OCI-LY7 (cell line): Measurements from ENCODE around the gene MPEG1. TPM values are rescaled to one million over a fixed set of nuclear protein-coding genes. Genes with fewer than 3 reads are reported as not detected.
A peak's percentile ranks its signal among the peaks of the same experiment; 100 is the strongest.

Experiments used
- BruUV-seq: library from RNA; stranded (reverse); fragments of 400-500 nt; replicated peaks from 2 replicates; lab custom pipeline; 2021; lab: Mats Ljungman, UMichigan
- CTCF ChIA-PET: fragments of 300-600 bp; sonication (Branson Sonifier 250); formaldehyde crosslinking; loops from one replicate; lab custom pipeline; 2022; ENCODE audit warnings: antibody characterized with exemption; ENCODE audit not compliant: unreplicated experiment; lab: Charles Lee
- POLR2A ChIA-PET: fragments of 300-600 bp; sonication (Branson Sonifier 250); formaldehyde crosslinking; loops from one replicate; lab custom pipeline; 2022; ENCODE audit warnings: antibody characterized with exemption; lab: Charles Lee
- DNase-seq: peaks from one replicate; pipeline ENCODE4 v3.0.0-alpha.2; 2015; ENCODE audit warnings: low spot score
- H2AFZ ChIP-seq: fragments of 200-600 bp; sonication (generic), shearing (Covaris generic); 2 replicates; pipeline ENCODE4 v1.6.1; 2014; ENCODE audit warnings: mild to moderate bottlenecking, antibody characterized with exemption, low read length, moderate library complexity
- H3K27ac ChIP-seq: fragments of 200-600 bp; sonication (generic); 2 replicates; pipeline ENCODE4 v1.5.1; 2014; ENCODE audit warnings: mixed run types, low read depth, mild to moderate bottlenecking, moderate library complexity, low read length, inconsistent platforms; ENCODE audit not compliant: poor library complexity, severe bottlenecking
- H3K36me3 ChIP-seq: fragments of 200-600 bp; sonication (generic); 2 replicates; pipeline ENCODE4 v1.6.1; 2014; ENCODE audit warnings: mild to moderate bottlenecking, antibody characterized with exemption, low read length, moderate library complexity, mixed read lengths; ENCODE audit not compliant: insufficient read depth
- H3K4me1 ChIP-seq: fragments of 200-600 bp; sonication (generic); 2 replicates; pipeline ENCODE4 v1.5.1; 2014; ENCODE audit warnings: mild to moderate bottlenecking, low read length; ENCODE audit not compliant: insufficient read depth, poor library complexity, severe bottlenecking
- H3K4me2 ChIP-seq: fragments of 200-600 bp; sonication (generic); 2 replicates; pipeline ENCODE4 v1.6.1; 2014; ENCODE audit warnings: mild to moderate bottlenecking, low read length
- H3K4me3 ChIP-seq: fragments of 200-600 bp; sonication (generic); 2 replicates; pipeline ENCODE4 v1.5.1; 2014; ENCODE audit warnings: mild to moderate bottlenecking, low read depth, low read length; ENCODE audit not compliant: poor library complexity, severe bottlenecking
- H3K79me2 ChIP-seq: fragments of 200-600 bp; sonication (generic); 2 replicates; pipeline ENCODE4 v1.6.1; 2016; ENCODE audit warnings: low read depth, mild to moderate bottlenecking, low read length, moderate library complexity, mixed read lengths; ENCODE audit not compliant: insufficient read depth
- H3K9me2 ChIP-seq: fragments of 200-600 bp; sonication (generic); 2 replicates; pipeline ENCODE4 v1.6.1; 2016; ENCODE audit warnings: mild to moderate bottlenecking, low read length, mixed read lengths; ENCODE audit not compliant: insufficient read depth
- H3K9me3 ChIP-seq: fragments of 200-600 bp; sonication (generic); 2 replicates; pipeline ENCODE4 v1.6.1; 2014; ENCODE audit warnings: mild to moderate bottlenecking, mixed run types, low read length, mixed read lengths
- H4K20me1 ChIP-seq: fragments of 200-600 bp; sonication (generic); 2 replicates; pipeline ENCODE4 v1.6.1; 2014; ENCODE audit warnings: mild to moderate bottlenecking, antibody characterized with exemption, low read length, moderate library complexity, mixed read lengths; ENCODE audit not compliant: insufficient read depth
- EZH2phosphoT487 ChIP-seq: fragments of 200-600 bp; sonication (generic); IDR thresholded peaks from 2 replicates; pipeline ENCODE4 v1.6.1; 2018; ENCODE audit warnings: low read depth, borderline replicate concordance, mild to moderate bottlenecking, mixed run types, antibody characterized with exemption, low read length, moderate library complexity, mixed read lengths
- intact Hi-C: fragments of 100-400 bp; cut with micrococcal nuclease; formaldehyde crosslinking; loops from one replicate; pipeline ENCODE4 v1.10.0; 2022; ENCODE audit not compliant: unreplicated experiment
- total RNA-seq, 2 experiments: library from RNA; depleted of rRNA in 1 of 2; stranded (reverse); fragments of >200 nt in 1 of 2; shearing (Covaris generic) in 1 of 2; gene quantifications; 2 replicates each; pipeline ENCODE4 v1.2.3, GENCODE V29; 2014 to 2022
- TF ChIP-seq, protein P1 (sequence below): fragments of 200-600 bp; sonication (generic); conservative IDR thresholded peaks from 2 replicates; pipeline ENCODE4 v1.5.1; 2014; ENCODE audit warnings: mild to moderate bottlenecking, antibody characterized with exemption, low read length, moderate library complexity, mixed read lengths

Gene MPEG1
- total RNA-seq, 2 experiments from 2014 or later: 0.06 to 12.4 TPM

DNA sequence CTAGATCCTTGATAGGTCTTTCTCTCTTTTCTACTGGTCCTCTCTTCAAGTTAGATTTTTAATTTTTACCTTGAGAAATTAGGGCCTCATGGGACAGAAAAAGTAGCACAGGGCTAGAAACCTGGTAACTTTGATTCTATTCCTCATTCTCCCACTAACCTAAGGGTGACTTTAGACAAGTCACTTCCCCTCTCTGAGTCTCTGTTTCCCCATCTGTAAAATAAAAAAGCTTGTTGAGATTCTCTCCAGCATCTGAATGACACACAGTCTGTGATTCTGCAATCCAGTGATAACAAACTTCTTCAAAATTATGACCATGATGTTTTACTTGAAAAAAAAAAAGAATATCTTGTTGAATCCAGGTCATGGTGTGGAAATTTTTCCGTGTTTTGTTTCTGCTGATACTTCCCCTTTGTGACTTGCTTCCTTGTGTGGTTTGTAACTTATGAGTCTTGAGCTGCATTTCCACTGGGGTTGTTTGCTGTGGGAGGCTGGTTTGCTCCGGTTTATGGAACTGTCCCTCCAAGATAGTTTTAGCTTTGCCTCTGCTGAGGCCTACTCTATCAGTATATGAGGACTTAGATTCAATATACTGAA is 9.8 kb upstream of the MPEG1 start:
- POLR2A ChIA-PET: interaction anchor here (1.4 to 2.8 kb wide), 2 partner anchors 10 to 42 kb away, joined by 3 to 11 read pairs; partner anchors contain the start of gene MPEG1
- no peak overlapping the region for H3K4me3 ChIP-seq
- no TSS peak for BruUV-seq
- no peak overlapping the region for H2AFZ ChIP-seq
- DNase-seq: no peak
- H3K4me2 ChIP-seq: no peak overlapping the region
- CTCF ChIA-PET: no interaction called here
- H3K9me3 ChIP-seq: no peaks in the 10 kb centered on the region
- no peaks in the 10 kb centered on the region for H3K79me2 ChIP-seq
- H3K27ac ChIP-seq: no peak overlapping the region
- no peaks in the 10 kb centered on the region for H3K36me3 ChIP-seq
- no peaks in the 10 kb centered on the region for H3K9me2 ChIP-seq
- intact Hi-C loops: no loop called here
- TF ChIP-seq, protein P1, sequence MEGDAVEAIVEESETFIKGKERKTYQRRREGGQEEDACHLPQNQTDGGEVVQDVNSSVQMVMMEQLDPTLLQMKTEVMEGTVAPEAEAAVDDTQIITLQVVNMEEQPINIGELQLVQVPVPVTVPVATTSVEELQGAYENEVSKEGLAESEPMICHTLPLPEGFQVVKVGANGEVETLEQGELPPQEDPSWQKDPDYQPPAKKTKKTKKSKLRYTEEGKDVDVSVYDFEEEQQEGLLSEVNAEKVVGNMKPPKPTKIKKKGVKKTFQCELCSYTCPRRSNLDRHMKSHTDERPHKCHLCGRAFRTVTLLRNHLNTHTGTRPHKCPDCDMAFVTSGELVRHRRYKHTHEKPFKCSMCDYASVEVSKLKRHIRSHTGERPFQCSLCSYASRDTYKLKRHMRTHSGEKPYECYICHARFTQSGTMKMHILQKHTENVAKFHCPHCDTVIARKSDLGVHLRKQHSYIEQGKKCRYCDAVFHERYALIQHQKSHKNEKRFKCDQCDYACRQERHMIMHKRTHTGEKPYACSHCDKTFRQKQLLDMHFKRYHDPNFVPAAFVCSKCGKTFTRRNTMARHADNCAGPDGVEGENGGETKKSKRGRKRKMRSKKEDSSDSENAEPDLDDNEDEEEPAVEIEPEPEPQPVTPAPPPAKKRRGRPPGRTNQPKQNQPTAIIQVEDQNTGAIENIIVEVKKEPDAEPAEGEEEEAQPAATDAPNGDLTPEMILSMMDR: no peak
- TF ChIP-seq EZH2phosphoT487: no peak
- H4K20me1 ChIP-seq: no peaks in the 10 kb centered on the region
- H3K4me1 ChIP-seq: peaks cover 5% of the 10 kb centered on the region

DNA sequence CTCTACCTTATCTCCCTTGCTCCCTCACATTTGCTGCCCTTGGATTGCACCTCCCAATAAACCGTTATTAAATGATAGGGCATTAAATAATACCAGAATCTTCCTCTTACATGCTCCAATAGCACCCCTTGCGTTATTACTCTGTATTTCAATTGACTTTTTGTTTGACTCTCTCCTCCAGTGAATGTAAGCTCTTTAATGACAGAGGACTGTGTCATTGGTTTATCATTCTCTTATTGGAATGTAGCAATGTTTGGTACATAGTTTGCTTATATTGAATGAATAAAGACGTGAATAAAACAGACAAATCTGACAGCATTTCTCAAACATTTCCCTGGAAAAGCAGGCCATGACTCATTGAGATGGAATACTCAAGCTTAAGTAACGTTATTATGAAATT is 8.7 kb upstream of the MPEG1 start:
- TF ChIP-seq EZH2phosphoT487: no peak
- TF ChIP-seq, protein P1: peak; percentile 75
- no peaks in the 10 kb centered on the region for H4K20me1 ChIP-seq
- no peaks in the 10 kb centered on the region for H3K9me3 ChIP-seq
- H3K4me3 ChIP-seq: no peak overlapping the region
- no peaks in the 10 kb centered on the region for H3K79me2 ChIP-seq
- H3K9me2 ChIP-seq: no peaks in the 10 kb centered on the region
- peak; percentile 30 for DNase-seq
- no peak overlapping the region for H2AFZ ChIP-seq
- intact Hi-C loops: no loop called here
- peaks cover 17% of the 10 kb centered on the region for H3K4me1 ChIP-seq
- BruUV-seq: no TSS peak
- ChIA-PET CTCF (no interaction called here), POLR2A (interaction anchor here (0.6 to 2.8 kb wide), 5 partner anchors 9 to 215 kb away, joined by 3 to 11 read pairs (median 4); partner anchors contain the start of gene MPEG1)
- H3K27ac ChIP-seq: no peak overlapping the region
- H3K4me2 ChIP-seq: no peak overlapping the region
- no peaks in the 10 kb centered on the region for H3K36me3 ChIP-seq

DNA sequence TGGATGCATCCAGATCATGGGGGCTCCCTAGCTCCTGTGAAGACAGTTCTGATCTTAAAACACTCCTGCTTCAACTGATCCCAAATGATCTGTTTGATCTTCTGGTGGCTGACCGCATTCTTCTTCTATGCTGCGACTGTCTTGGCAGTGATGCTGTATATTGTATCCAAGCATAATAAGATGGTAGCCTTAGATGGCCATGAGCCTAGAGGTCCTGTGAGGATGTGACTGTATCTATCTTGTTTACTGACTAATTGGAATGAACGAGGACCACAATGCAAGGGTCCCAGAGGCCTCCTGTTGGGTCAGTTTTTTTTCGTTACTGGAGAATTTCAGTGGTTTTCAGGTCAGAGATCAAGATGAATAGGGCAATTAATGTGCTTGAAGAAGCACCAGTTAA is 7.1 kb upstream of the MPEG1 start:
- peaks cover 26% of the 10 kb centered on the region for H3K4me1 ChIP-seq
- H3K4me3 ChIP-seq: no peak overlapping the region
- no peak for DNase-seq

More for the DNA sequence above, 7.1 kb upstream of the MPEG1 start:
- Histone ChIP-seq H3K4me2 (no peak overlapping the region), H3K9me2 (no peaks in the 10 kb centered on the region), H3K36me3 (no peaks in the 10 kb centered on the region), H3K79me2 (no peaks in the 10 kb centered on the region), H3K27ac (no peak overlapping the region), H2AFZ (no peak overlapping the region), H4K20me1 (no peaks in the 10 kb centered on the region), H3K9me3 (no peaks in the 10 kb centered on the region)
- intact Hi-C loops: no loop called here
- ChIA-PET CTCF (no interaction called here), POLR2A (interaction anchor here (0.6 to 1.8 kb wide), 3 partner anchors 17 to 1516 kb away, joined by 3 to 6 read pairs (median 5); no protein-coding TSS in a partner anchor)
- TF ChIP-seq, protein P1: no peak
- TF ChIP-seq EZH2phosphoT487: no peak
- no TSS peak for BruUV-seq
